ENCODE data around the gene HTR6.

DNA sequence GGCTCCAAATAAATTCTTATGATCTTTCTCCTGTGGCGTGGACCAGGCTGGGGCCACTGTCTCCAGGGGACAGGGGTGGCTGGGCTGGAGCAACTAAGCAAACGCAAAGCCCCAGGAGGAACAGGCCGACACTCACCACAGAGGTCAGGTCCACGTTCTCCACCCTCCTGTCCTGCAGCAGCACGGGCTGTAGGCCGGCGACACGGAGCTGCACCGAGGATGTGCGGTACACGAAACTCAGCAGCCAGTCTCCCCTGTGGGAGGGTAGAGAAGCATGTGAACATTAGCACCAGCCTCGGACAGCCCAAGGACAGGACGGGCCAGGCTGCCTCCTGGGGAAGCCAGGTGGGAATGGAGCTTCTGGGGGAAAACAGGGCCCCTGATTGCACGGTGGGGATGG is 29.6 kb downstream of the HTR6 start:
- no peak for TF ChIP-seq EZH2 (IDR thresholded peaks at IDR 0.05)
- TF ChIP-seq POLR2AphosphoS5 (IDR thresholded peaks at IDR 0.05; ENCODE audit: borderline replicate concordance, low read depth, low read length): no peak
- no peak for TF ChIP-seq FOXP2 (optimal IDR thresholded peaks at IDR 0.05; ENCODE audit: control extremely low read depth, extremely low read length, insufficient read depth)

Measured in SK-N-MC (cell line).